ENCODE measurements around the gene NDUFAF2. TPM values are rescaled to one million over a fixed set of nuclear protein-coding genes. Genes with fewer than 3 reads are reported as not detected.

NDUFAF2 gene
- total RNA-seq (2022; extraction: Qiagen RNA extraction; ENCODE audit: low read depth): 74.6 to 99.9 TPM (median 77.6 TPM) in 5 replicates

GRCh38 chr5:60944904-60945812 is at the start of gene NDUFAF2, which contains the start of gene ERCC8:
NDUFAF2 (plus strand) TSS chr5:60945205; CDS start chr5:60945256, 51 bp downstream.
ERCC8 (minus strand) TSS chr5:60945070; CDS start chr5:60945008, 62 bp downstream.

GRCh38 chr5:61162010-61162831 is 217.2 kb downstream of the NDUFAF2 start, which contains the start of gene SMIM15:
SMIM15 (minus strand) TSS chr5:61162468; CDS start chr5:61160171, 2,297 bp downstream.

Other genes starting within 250 kb of the NDUFAF2 start
- 13.1 to 17.4 TPM (median 15.1 TPM) in 5 replicates for gene DEPDC1B, start 245.0 kb upstream of the NDUFAF2 start, total RNA-seq (2022; extraction: Qiagen RNA extraction; ENCODE audit: low read depth)
- gene ELOVL7, start 100.9 kb upstream of the NDUFAF2 start, total RNA-seq (2022; extraction: Qiagen RNA extraction; ENCODE audit: low read depth): 7.4 to 14.1 TPM (median 11.3 TPM) in 5 replicates
- gene ERCC8, start 135 bp upstream of the NDUFAF2 start, total RNA-seq (2022; extraction: Qiagen RNA extraction; ENCODE audit: low read depth): 11.9 to 15.7 TPM (median 13.0 TPM) in 5 replicates
- 61.5 to 101 TPM (median 76.9 TPM) in 5 replicates for gene SMIM15, start 217.3 kb downstream of the NDUFAF2 start, total RNA-seq (2022; extraction: Qiagen RNA extraction; ENCODE audit: low read depth)

All from A549 treated with ZK216348 at 1 μM for 4 hours (cell line).